ENCODE data around the gene RAB6B.

Gene RAB6B

DNA sequence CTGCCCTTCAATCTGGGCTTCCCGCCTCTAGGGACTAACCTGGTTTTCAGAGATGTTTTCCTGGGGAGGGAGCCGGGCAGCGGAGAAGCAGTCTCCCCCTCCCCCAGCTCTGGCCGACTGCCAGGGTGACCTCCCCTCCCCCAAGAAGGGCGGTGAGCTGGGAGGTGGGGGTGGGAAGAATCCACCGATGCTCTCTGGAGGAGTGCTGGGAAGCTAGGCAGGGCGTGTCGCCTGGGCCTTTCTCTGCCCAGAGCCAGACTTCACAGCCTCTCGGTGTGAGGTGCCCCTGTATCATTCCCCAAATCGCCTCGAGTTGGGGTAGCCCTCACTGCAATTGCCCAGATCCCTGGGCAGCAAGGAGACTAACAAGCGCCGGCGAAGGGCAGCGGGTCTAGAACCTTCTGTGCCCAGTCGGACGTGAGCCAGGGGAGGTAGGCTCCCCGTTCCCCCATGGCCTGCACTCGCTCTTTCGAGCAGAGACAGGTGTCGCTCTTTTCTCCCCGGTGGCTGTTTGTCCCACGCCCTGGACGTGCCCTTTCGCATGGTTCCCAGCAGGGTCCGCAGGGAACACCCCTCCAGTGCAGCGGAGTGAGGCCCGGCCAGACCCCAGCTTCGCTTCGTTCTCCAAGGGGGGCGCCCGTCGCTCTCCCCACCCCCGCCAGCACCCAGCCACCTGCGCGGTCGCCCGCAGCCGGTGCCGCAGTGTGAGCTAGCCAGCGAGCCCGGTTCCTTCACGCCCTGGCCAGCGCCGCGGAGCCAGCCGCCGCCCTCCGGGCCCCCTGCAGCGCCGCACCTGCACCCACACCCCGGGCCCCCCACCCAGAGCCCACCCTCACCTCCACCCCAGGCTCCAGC is 1.1 kb downstream of the RAB6B start:
- DNase-seq: no peak

DNA sequence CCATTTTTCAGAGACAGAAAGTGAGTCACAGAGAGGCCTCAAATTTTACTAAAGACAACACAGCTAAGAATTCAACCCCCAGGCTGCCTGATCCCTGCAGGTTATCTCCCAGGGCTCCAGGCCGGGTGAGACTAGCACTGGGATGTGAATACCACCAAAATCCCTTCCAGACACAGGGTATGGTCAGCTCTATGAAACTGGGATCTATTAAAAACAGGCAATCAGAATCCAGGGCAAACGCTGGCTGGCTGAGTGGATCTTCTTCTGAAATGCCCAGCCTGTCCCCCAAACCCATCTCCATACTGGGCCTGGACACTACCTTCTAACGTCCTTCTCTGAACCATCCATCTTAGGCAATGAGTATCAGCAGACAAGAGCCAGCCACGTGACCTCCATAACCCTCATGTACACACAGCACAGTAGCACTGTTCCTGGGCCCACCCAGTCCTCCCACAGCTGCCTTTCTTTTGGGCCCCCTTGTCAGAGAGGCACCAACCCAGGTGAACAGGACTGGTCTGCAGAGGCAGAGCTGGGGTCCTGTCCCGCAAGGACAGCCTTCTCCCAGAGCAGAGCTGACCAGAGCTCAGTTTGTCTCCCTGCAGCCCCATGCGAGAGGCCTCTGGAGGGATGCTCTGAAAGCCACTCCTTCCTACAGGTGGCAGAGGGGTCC is 1.9 kb downstream of the RAB6B start:
- DNase-seq: no peak

DNA sequence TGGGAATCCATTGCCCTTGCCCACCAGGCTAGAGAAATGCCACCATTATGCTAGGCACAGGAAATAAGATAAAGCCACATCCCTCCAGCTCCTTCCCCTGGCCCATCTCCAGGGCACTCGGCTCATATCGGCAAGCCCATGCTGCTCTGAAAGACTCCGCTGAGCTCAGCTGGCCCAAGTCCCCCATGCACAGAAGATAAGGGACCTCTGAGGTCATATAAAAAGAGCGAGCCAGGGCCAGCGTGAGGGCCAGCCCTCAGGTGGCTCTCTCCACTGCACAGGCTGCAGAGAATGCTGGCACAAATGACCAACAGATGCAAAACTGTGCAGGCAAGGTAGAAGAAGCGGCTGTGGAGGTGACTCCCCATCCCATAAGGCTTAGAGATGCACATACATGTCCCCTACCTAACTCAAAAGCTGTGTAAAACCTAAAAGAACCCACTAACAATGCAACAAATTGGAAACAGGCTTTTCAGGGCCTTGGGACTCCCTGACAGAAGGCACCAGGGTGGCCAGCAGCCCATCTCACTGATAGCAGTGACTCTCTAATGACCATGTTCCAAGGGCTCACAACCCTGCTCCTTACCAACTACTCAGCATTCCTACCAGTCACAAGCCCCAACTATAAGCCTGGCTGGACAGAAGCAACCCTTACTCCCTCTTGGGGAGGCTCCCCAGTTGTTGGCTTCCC is 3.0 kb downstream of the RAB6B start:
- DNase-seq: no peak

DNA sequence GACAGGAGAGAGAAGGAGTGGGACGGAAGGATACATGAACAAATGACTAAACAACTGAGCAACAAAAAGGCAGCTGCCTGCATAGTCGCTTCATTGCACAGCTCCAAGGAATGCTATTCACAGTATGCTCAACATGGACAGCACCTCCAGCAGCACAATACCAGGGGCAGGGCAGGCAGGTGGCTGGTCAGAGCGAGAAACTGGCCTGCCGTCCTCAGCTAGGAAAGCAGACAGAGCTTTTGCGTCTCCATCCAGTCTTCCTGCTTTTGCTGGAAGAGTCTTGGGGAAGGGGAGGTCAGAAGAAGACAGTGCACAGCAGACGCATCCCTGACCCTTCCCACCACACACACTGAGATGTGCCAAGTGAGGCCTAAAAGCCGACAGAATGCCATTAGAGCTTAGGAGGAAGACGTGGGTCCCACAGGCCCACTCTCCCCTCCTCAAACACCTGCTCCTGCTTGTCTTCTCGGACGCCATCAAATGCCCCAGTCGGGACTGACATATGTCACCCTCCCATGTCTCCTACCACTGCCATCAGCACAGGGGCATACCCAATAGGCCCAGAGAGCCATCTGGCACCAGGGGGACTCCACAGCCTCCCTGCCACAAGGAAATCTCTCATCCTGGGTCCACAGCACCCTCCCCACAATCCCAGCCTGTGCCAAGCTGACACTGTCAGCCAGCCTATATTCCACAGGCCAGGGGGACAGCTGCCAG is 3.9 kb downstream of the RAB6B start:
- DNase-seq: no peak

DNA sequence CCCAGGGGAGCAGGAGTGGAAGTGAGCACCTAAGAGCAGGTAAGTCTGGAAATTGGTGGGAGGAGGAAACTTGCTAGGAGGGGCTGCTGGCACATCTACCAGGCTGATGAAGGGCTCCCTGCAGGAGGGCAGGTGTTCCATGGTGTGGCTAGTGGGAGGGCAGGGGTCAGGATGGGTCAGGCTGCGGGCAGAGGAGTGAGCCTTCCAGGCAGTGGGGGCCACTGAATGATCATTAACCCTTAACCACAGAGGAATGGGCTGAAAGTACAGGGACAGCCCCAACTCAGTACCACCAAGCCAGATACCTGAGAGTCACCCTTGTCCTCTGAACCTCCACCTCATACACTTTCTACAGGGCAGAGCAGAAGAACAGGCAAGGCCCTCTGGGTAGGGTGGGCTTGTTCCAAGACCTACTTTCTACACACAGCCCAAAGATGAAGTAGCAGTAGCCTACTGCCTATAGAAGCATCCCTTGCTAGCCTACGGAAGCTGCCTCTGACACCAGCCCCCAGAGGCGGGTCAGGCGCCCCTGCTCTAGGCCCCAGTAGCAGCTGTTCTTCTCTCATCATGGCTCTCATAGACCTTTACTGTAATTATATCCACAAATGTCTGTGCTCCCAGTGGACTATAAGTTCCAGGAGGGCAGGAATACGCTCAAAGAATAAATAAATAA is 4.6 kb downstream of the RAB6B start:
- DNase-seq: no peak

DNA sequence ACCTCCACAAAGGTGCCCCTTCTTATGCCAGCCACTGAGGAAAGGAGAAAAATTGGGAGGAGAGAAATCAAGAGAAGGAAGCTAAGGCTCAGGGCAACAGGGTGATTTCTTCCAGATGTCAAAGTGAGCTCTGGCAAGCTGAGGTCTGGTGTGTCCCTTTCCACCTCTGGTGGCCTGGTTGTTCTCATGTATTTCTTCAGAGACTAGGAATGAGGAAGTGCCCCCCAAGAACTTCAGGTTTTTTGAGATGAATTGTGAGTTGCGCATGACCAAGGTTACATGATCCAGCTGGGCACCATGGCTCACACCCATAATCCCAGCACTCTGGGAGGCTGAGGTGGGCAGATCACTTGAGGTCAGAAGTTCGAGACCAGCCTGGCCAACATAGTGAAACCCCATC is 5.6 kb downstream of the RAB6B start:
- no peak for DNase-seq

DNA sequence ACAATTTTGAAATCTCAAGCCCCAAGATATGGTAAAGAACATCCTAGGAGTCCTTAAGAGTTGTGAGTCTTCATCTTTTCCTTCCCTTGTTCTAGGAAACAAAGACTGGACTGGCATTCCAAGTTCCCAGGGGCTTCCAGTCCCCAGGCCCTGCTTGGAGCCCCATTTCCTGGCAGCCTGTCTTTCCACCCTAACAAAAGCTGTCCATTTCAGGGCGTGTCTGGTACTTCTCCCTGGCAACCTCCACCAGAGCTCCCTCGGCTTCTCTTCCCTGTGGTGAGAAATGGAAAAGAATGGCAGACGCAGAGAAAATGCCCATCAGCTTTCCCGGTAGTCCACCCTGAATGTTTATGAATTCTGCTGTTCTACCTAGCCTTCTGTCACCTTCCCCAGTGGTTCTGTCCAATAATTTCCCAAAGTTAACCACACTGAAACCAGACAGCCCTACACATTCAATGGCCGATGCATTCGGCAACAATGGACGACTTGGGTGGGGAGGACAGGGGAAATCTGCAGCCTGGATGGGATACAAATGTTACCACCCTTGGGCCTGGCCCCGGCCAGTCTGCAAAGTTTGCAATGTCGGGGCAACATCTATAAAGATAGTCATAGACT is 6.8 kb downstream of the RAB6B start:
- no peak for DNase-seq

DNA sequence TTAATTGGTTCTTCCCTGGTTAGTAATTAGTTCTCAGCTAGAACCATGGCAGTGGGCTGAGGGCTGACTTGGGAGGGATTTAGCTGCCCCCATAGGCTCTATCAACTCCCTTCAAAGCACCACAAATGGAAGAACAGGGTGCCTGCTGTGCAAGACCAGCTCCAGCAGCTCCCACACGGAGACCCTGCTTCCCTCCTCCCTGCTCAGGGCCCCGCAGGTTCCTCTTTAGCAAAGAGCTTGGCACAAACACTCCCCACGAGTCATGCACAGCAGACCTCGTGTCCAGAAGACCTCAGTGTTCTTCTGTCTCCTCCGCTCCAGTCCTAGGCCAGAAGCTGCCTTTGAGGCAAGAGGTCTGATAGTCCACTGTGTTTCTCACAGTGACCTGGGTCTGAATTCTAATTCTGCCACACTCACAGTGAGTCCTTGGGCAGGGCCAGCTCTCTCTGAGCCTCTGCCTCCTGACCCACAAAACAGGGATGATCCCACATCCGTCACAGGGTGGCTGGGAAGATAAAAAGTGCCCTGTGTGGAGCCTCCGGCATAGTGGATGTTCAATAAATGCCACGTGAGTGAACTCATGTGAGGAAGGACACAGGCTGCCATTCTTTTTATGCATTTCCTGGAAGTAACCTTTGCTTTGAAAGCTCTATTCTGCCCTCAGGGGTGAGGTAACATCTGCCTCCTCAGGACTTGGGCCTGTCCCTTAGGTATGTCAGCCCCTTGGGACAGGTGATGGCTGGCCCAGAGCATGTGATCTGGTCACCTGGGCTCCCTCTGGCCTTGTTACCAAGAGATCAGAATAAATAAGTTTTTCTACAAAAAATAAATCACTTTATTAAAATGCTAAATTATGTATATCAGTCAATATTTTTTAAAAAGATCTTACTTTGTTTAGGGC is 7.6 kb downstream of the RAB6B start:
- DNase-seq: no peak

DNA sequence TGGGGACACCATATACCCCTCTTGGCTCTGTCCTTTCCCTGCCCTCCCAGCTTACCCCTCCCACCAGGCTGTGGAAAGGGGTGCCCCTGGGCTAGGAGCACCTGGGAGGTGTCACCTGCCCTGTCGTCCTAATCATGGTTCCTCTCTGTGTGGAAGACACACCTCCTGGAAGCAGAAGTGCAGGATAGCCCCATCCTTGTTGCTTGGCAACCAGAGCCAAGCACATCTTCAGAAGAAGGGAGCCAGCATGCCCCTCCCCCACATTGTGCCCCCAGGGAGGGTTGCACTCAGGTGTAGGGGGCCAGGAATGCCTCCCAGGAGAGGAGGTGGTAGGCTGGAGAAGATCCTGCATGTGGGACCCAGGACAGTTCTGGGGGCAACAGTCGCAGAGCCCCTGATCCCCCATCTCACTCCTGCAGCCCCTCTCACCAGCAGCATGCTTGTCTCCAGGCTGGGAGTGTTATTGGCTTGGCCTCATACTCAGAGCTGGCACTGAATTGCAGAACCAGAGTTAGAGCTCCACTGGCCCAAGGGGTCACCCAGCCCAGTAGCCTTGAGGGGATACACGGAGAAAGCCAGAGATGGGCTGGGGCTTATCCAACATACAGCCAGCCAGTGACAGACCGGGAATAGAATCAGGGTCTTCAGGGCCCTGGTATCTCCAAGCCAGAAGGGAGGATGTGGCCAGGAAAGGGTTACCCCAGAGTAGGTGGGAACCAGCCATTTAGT is 8.4 kb downstream of the RAB6B start:
- no peak for DNase-seq

DNA sequence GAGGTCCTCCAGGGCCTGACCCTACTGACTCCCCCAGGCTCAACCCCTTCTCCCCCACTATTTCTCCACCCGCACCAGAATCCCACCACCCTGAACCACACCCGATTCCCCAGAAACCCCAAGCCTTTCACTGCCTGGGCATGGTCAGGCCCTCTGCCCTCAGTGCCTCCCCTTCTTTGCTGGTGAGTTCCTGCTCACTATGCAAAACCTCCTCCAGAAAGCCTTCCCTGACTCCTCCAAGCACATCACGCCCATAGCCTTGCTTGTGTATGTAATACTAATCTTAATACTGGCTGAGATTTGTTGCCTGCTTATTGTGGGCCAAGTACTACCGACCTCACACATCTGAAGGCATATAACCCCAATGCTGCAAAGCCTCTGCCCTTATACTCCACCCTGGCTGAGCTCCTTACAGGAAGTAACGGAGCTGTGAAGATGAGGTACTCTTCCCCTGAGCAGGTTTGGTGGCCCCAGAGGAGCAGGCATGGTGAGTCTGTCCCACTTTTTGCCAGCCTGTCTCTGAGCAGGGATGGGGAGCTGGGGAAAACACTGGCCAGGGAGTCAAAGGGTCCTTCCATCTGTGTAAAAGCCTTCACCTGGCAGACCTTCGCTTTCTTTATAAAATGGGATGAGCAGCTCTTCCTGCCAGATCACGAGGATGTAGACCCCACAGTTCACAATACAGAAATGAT is 9.5 kb downstream of the RAB6B start:
- DNase-seq: no peak

DNA sequence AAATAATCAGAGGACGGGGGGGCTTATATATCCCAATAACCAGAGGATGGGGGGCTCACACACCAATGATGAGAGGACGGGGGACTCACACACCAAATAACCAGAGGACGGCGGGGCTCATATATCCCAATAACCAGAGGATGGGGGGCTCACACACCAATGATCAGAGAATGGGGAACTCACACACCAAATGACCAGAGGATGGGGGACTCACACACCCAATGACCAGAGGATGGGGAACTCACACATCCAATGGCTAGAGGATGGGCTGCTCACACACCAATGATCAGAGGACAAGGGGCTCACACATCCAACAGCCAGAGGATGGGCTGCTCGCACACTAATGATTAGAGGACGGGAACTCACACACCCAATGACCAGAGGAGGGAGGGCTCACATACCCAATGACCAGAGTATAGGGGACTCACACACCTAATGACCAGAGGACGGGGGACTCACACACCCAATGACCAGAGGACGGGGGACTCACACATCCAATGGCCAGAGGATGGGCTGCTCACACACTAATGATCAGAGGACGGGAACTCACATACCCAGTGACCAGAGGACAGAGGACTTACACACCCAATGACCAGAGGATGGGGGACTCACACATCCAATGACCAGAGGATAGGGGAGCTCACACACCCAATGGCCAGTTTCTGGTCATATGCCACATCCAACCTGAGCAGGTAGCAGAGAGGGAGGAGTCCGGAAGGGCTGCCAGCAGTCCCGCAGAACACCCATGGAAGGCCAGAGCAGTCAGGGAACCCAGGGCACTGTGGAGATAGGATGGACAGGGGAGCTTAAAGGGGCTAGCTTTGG is 10.6 kb downstream of the RAB6B start:
- no peak for DNase-seq

DNA sequence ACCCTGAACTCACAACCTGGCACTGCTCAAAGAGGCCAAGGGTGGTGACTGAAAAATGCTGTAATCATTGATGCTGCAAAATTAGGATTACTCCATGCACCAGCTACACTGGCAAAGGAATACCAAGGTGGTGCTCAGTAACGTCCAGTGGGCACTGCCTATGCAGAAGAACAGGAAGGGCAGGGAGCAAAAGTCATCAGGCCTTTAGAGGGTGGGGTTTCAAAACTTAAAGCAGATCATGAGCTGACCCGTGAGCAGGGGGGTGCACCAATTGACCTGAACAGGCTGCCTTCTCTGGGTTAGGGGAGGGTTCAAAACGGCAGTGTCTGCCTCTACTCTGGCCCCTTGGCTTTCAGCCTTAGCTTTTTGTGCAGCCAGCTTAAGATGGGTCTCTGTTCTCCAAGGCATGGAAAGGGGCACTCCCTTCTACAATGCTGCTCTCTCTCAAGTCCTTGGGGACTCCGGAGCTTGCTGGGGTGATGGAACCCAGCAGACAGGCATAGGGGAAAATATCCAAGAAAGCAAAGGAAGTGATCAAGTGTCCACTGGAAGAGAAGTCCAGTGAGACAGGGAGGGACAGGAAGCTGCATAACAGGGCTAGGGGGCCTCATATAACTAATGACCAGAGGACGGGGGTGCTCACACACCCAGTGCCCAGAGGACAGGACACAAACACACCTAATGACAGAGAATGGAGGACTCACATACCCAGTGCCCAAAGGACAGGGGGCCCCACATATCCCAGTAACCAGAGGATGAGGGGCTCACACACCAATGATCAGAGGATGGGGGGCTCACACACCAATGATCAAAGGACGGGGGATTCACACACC is 11.4 kb downstream of the RAB6B start:
- DNase-seq: no peak

DNA sequence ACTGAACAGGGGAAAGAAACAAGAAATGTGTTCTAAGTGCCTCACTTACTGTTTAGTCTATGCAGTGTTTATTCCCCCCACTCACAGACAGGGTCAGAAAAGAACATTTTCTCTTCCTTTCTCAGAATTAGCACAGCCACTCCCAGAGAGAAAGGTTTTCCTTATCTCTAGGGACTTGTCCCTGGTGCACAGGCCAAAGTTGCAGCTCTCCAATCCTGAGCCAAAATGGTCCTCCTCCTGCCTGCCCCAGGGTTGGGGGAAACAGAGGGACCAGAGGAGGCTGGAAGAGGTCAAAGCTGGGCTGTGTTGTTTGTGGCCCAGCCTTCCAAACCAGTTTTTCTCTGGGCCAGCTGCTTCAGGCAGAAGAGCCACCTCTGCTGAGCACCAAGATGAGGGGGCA is 12.0 kb downstream of the RAB6B start:
- DNase-seq: no peak

DNA sequence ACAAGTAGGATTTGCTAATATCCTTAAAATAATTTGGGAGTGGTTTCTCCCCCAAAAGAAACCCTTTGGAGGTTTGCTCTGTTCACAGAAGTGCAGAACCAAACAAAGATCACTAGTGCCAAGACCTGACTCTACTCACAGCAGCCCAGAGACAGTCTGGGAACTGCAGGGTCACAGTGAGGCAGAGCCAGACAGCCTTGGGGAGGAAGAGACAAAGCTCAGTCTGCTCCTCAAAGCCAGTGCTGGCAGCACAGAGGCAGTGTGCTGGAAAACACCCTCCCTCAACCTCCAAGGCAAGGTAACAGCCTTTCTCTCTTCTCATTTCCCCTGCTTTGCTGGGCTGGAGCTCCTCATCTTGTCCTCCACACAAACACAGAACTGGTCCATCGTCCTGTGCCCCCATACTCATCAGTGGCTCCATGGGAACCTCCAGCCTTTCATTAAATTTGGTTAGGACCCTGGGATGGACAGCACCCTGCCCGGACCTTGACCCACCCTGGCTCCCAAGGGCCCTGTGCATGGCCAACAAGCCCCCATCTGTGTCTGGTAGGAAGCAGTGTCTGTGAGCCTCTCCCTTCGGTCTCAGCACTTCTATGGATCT is 12.6 kb downstream of the RAB6B start:
- DNase-seq: no peak

DNA sequence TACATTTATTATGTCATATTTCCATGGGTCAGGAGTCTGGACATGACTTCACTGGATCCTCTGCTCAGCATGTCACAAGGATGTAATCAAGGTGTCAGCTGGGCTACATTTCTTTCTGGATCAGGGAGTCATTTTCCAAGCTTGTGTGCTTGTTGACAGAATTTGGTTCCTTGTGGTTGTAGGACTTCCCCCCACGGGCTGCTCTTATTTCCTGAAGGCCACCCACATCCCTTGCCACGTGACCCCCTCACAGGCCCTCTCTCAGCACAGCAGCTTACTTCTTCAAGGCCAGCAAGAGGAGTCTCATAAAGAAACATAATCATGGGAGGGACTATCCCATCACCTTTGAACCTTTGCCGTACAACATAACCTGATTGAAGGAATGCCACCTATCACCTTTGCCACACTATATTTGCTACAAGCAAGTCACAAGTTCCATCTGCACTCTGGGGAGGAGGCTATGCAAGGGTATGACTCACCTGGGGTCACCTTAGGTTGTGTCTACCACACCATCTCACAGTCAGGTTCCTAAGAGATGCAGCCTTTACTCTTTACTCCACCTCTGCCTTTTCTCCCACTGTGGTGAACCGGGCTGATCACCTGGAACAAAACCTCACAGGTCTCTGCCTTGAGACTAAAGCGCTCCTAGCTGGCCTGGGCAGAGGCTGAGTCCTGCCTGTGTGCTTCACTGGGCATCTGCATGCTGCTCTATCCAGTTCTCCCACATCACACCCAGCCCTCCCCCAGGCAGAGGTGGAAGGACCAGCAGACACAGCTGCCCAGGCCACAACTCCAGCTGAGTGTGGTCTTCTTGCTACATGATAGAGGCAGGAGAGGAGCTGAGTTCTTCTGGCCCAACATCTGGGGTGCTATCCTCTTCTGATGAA is 13.5 kb downstream of the RAB6B start:
- no peak for DNase-seq

DNA sequence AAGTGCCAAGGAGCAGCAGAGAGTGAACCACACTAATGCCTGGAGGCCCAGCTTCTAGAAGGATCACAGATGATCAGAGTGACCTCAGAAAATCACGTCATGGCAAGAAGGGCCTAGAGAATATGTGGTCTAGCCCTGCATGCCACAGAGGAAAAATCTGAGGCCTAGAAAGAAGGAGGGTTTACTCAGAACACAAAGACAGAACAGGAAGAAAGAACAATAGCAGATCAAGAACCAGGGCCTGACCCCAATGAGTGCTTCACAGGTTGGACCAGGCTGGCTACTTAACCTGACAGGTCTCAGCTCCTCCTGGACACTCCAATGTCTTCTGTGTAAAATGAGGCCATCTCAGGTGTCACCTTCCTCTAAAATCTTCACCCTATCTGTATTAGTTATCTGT is 14.2 kb downstream of the RAB6B start:
- DNase-seq: no peak
